ENCODE results near the gene MTFMT. TPM values are rescaled to one million over a fixed set of nuclear protein-coding genes. Genes with fewer than 3 reads are reported as not detected.

Gene MTFMT
- total RNA-seq, 1 donor from 2014 or later, result 30.3 TPM

- Histone ChIP-seq H3K27ac (no peak overlapping the region), H4K20me1 (ENCODE audit: low read depth) (peaks cover 7% of the 10 kb centered on the region), H3K27me3 (no peaks in the 10 kb centered on the region), H3K4me2 (peak overlapping the region; percentile 83), H3K4me3 (peak overlapping the region; percentile 66), H2AFZ (replicated peaks) (peak overlapping the region; percentile 92), H3K79me2 (ENCODE audit: low read depth) (peaks cover 32% of the 10 kb centered on the region), H3K4me1 (peaks cover 8% of the 10 kb centered on the region), H3K9me3 (ENCODE audit: low read depth) (no peaks in the 10 kb centered on the region), H3K36me3 (no peaks in the 10 kb centered on the region), H3F3A (ENCODE audit: low read depth) (peaks cover 31% of the 10 kb centered on the region), H3K9ac (peak overlapping the region; percentile 5)
- Mint-ChIP-seq H3K27ac (peak overlapping the region; percentile 96), H3K4me3 (peak overlapping the region; percentile 90), H3K4me1 (peaks cover 36% of the 10 kb centered on the region), H3K9me3 (no peaks in the 10 kb centered on the region), H3K36me3 (peaks cover 3% of the 10 kb centered on the region), H3K27me3 (ENCODE audit: insufficient read depth, low read depth) (peaks cover 3% of the 10 kb centered on the region)
- no peak for TF ChIP-seq CTCF (IDR thresholded peaks at IDR 0.05)
- TF ChIP-seq EZH2 (IDR thresholded peaks at IDR 0.05), result no peak
- no peak for TF ChIP-seq EZH2phosphoT487 (IDR thresholded peaks at IDR 0.05)
- no peak for DNase-seq (ENCODE audit: low spot score)
These were observed 39.3 kb downstream of the MTFMT start for GRCh38 chr15:64990168-64990470.

GRCh38 chr15:64989416-64990167, 39.8 kb downstream of the MTFMT start, which contains the start of gene SPG21:
Gene SPG21 (minus strand): TSS chr15:64989914. CDS start chr15:64983569, 6,345 bp downstream.
- peak; percentile 94 for DNase-seq (ENCODE audit: low spot score)
- H3K27me3 ChIP-seq, result no peaks in the 10 kb centered on the region
- TF ChIP-seq EZH2 (IDR thresholded peaks at IDR 0.05) (no peak), CTCF (IDR thresholded peaks at IDR 0.05) (no peak), EZH2phosphoT487 (IDR thresholded peaks at IDR 0.05) (no peak)

DNA sequence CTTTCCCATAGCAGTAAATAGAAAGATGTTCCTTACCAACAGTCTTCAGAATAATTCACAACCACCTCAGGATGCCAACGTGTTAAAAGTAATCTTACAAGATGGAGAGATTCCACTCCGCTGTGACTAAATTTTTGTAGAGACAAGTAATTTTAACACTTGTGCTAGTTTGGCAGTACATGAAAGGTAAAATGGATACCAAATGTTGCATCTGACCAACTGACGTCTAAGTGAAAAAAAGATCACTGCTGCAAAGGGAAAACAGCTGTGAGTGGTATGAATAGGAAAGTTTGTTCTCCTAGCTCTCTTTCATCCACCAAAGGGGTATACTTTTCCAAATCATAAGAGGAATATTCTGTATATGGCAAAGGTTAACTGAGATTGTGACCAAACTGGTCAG, 42.3 kb downstream of the MTFMT start:
- no peak overlapping the region for H3K27ac Mint-ChIP-seq
- Histone ChIP-seq H2AFZ (replicated peaks) (no peak overlapping the region), H3K27ac (no peak overlapping the region), H3K79me2 (ENCODE audit: low read depth) (peaks cover 32% of the 10 kb centered on the region), H3K27me3 (no peaks in the 10 kb centered on the region), H3F3A (ENCODE audit: low read depth) (peaks cover 31% of the 10 kb centered on the region), H3K9me3 (ENCODE audit: low read depth) (no peaks in the 10 kb centered on the region), H3K4me1 (peaks cover 10% of the 10 kb centered on the region), H3K4me3 (no peak overlapping the region), H3K36me3 (no peaks in the 10 kb centered on the region), H3K9ac (no peak overlapping the region), H4K20me1 (ENCODE audit: low read depth) (peaks cover 8% of the 10 kb centered on the region), H3K4me2 (no peak overlapping the region)
- TF ChIP-seq EZH2 (IDR thresholded peaks at IDR 0.05) (no peak), CTCF (IDR thresholded peaks at IDR 0.05) (no peak), EZH2phosphoT487 (IDR thresholded peaks at IDR 0.05) (no peak)
- H3K9me3 Mint-ChIP-seq, result no peaks in the 10 kb centered on the region
- H3K27me3 Mint-ChIP-seq (ENCODE audit: insufficient read depth, low read depth), result peaks cover 4% of the 10 kb centered on the region
- H3K4me1 Mint-ChIP-seq, result peaks cover 44% of the 10 kb centered on the region
- H3K36me3 Mint-ChIP-seq, result peaks cover 7% of the 10 kb centered on the region
- no peak for DNase-seq (ENCODE audit: low spot score)
- peak overlapping the region; percentile 1 for H3K4me3 Mint-ChIP-seq

More at GRCh38 chr15:64989416-64990167, 39.8 kb downstream of the MTFMT start, which contains the start of gene SPG21:
- Mint-ChIP-seq H3K27me3 (ENCODE audit: insufficient read depth, low read depth) (peaks cover 3% of the 10 kb centered on the region), H3K27ac (peak within 1 kb of the TSS; percentile 96), H3K4me1 (peaks cover 36% of the 10 kb centered on the region), H3K36me3 (peaks cover 3% of the 10 kb centered on the region), H3K4me3 (peak within 1 kb of the TSS; percentile 94), H3K9me3 (no peaks in the 10 kb centered on the region)
- peaks cover 32% of the 10 kb centered on the region for H3K79me2 ChIP-seq (ENCODE audit: low read depth)
- peaks cover 31% of the 10 kb centered on the region for H3F3A ChIP-seq (ENCODE audit: low read depth)
- H3K4me1 ChIP-seq, result peaks cover 8% of the 10 kb centered on the region
- peak within 1 kb of the TSS; percentile 45 for H3K9ac ChIP-seq
- H3K27ac ChIP-seq, result no peak within 1 kb of the TSS
- H4K20me1 ChIP-seq (ENCODE audit: low read depth), result peaks cover 8% of the 10 kb centered on the region
- H3K36me3 ChIP-seq, result no peaks in the 10 kb centered on the region
- no peaks in the 10 kb centered on the region for H3K9me3 ChIP-seq (ENCODE audit: low read depth)
- peak within 1 kb of the TSS; percentile 83 for H3K4me2 ChIP-seq
- peak within 1 kb of the TSS; percentile 66 for H3K4me3 ChIP-seq
- H2AFZ ChIP-seq (replicated peaks), result peak within 1 kb of the TSS; percentile 92
